ENCODE results near the gene PLCL2. TPM values are rescaled to one million over a fixed set of nuclear protein-coding genes. Genes with fewer than 3 reads are reported as not detected.

The PLCL2 gene
- total RNA-seq, 1 experiment from 2014 or later = 0.51 TPM

DNA sequence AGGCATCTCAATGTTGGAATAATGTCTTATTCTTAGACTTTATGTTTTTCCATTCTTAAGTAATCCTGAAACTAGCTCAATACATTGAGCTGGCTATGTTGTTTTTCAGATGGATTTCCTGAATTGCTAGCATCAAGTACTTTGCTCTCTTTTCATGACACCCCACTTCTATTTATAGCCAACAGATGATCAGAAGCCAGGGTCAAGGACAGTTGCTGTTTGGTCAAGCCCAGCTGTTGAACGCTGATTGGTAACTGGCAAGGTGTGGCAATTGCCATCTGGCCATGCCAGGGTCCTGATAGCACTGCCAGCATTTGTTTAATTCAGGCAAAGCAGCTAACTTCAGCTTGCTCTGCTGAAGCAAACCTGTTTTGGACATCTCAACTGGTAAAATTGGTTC lies 46.2 kb upstream of the PLCL2 start:
- TF ChIP-seq CTCF (IDR thresholded peaks at IDR 0.05; ENCODE audit: unreplicated experiment) = no peak

GRCh38 chr3:16839271-16840100 lies 45.3 kb upstream of the PLCL2 start:
- ChIA-PET POLR2A (no interaction called here), CTCF (interaction anchor here (0.9 to 1.3 kb wide), 2 partner anchors 9 to 114 kb away, joined by 3 to 4 read pairs; no protein-coding TSS in a partner anchor)
- Mint-ChIP-seq H3K27me3 (ENCODE audit: insufficient read depth, unreplicated experiment) (peaks cover 33% of the 10 kb centered on the region), H3K27ac (ENCODE audit: low read depth, unreplicated experiment) (no peak overlapping the region), H3K4me1 (ENCODE audit: insufficient read depth, unreplicated experiment) (no peaks in the 10 kb centered on the region), H3K4me3 (ENCODE audit: unreplicated experiment) (no peak overlapping the region), H3K9me3 (ENCODE audit: unreplicated experiment) (no peaks in the 10 kb centered on the region), H3K36me3 (ENCODE audit: insufficient read depth, unreplicated experiment) (no peaks in the 10 kb centered on the region)
- intact Hi-C loops (cut with micrococcal nuclease) = no loop called here
- no TSS peak for BruUV-seq (replicated peaks)
- TF ChIP-seq CTCF (IDR thresholded peaks at IDR 0.05; ENCODE audit: unreplicated experiment) = no peak
- DNase-seq (ENCODE audit: unreplicated experiment) = no peak

More for the DNA sequence above, 46.2 kb upstream of the PLCL2 start:
- intact Hi-C loops (cut with micrococcal nuclease) = no loop called here
- no peaks in the 10 kb centered on the region for H3K36me3 Mint-ChIP-seq (ENCODE audit: insufficient read depth, unreplicated experiment)
- H3K4me1 Mint-ChIP-seq (ENCODE audit: insufficient read depth, unreplicated experiment) = no peaks in the 10 kb centered on the region
- CTCF ChIA-PET = interaction anchor here (0.5 to 1.3 kb wide), 2 partner anchors 10 to 93 kb away, joined by 3 to 4 read pairs; no protein-coding TSS in a partner anchor
- no peak overlapping the region for H3K4me3 Mint-ChIP-seq (ENCODE audit: unreplicated experiment)
- peaks cover 34% of the 10 kb centered on the region for H3K27me3 Mint-ChIP-seq (ENCODE audit: insufficient read depth, unreplicated experiment)
- no peaks in the 10 kb centered on the region for H3K9me3 Mint-ChIP-seq (ENCODE audit: unreplicated experiment)
- no TSS peak for BruUV-seq (replicated peaks)
- H3K27ac Mint-ChIP-seq (ENCODE audit: low read depth, unreplicated experiment) = no peak overlapping the region
- POLR2A ChIA-PET = no interaction called here
- no peak for DNase-seq (ENCODE audit: unreplicated experiment)

- no peak for TF ChIP-seq CTCF (IDR thresholded peaks at IDR 0.05; ENCODE audit: unreplicated experiment)
- no TSS peak for BruUV-seq (replicated peaks)
- POLR2A ChIA-PET = no interaction called here
- H3K9me3 Mint-ChIP-seq (ENCODE audit: unreplicated experiment) = no peaks in the 10 kb centered on the region
- H3K36me3 Mint-ChIP-seq (ENCODE audit: insufficient read depth, unreplicated experiment) = no peaks in the 10 kb centered on the region
- intact Hi-C loops (cut with micrococcal nuclease) = no loop called here
- CTCF ChIA-PET = interaction anchor here (0.9 kb wide), 1 partner anchor 114 kb away, joined by 3 read pairs; no protein-coding TSS in a partner anchor
- no peaks in the 10 kb centered on the region for H3K4me1 Mint-ChIP-seq (ENCODE audit: insufficient read depth, unreplicated experiment)
- H3K27me3 Mint-ChIP-seq (ENCODE audit: insufficient read depth, unreplicated experiment) = peaks cover 33% of the 10 kb centered on the region
- H3K27ac Mint-ChIP-seq (ENCODE audit: low read depth, unreplicated experiment) = no peak overlapping the region
- no peak for DNase-seq (ENCODE audit: unreplicated experiment)
- H3K4me3 Mint-ChIP-seq (ENCODE audit: unreplicated experiment) = no peak overlapping the region
Measured at GRCh38 chr3:16840101-16840424, 44.7 kb upstream of the PLCL2 start.

GRCh38 chr3:16841041-16841753 lies 43.6 kb upstream of the PLCL2 start:
- POLR2A ChIA-PET = interaction anchor here (0.7 kb wide), 1 partner anchor 819 kb away, joined by 3 read pairs; no protein-coding TSS in a partner anchor
- Mint-ChIP-seq H3K27ac (ENCODE audit: low read depth, unreplicated experiment) (no peak overlapping the region), H3K27me3 (ENCODE audit: insufficient read depth, unreplicated experiment) (peaks cover 38% of the 10 kb centered on the region), H3K9me3 (ENCODE audit: unreplicated experiment) (no peaks in the 10 kb centered on the region), H3K36me3 (ENCODE audit: insufficient read depth, unreplicated experiment) (no peaks in the 10 kb centered on the region), H3K4me3 (ENCODE audit: unreplicated experiment) (no peak overlapping the region), H3K4me1 (ENCODE audit: insufficient read depth, unreplicated experiment) (no peaks in the 10 kb centered on the region)
- DNase-seq (ENCODE audit: unreplicated experiment) = no peak
- CTCF ChIA-PET = interaction anchor here (1.4 to 2.0 kb wide), 2 partner anchors 27 to 192 kb away, joined by 4 to 6 read pairs; no protein-coding TSS in a partner anchor
- BruUV-seq (replicated peaks) = no TSS peak
- no peak for TF ChIP-seq CTCF (IDR thresholded peaks at IDR 0.05; ENCODE audit: unreplicated experiment)
- intact Hi-C loops (cut with micrococcal nuclease) = no loop called here

All from MCF 10A (cell line).